CD4-positive, alpha-beta T cell (primary cell): ENCODE data around the gene RNASEH1. TPM values are rescaled to one million over a fixed set of nuclear protein-coding genes. Genes with fewer than 3 reads are reported as not detected.

Source experiments
- ATAC-seq: fragments of 200-7000 bp; cut with Tn5 transposase; one replicate; pipeline ENCODE4 v1.10.0; 2022; ENCODE audit warnings: mild to moderate bottlenecking; ENCODE audit not compliant: poor library complexity
- CTCF ChIA-PET: fragments of 350-600 bp; sonication (Branson Sonifier 250); formaldehyde crosslinking; loops from one replicate; lab custom pipeline; 2021; ENCODE audit warnings: antibody characterized with exemption, inconsistent platforms; lab: Charles Lee
- POLR2A ChIA-PET: fragments of 350-600 bp; sonication (Branson Sonifier 250); formaldehyde crosslinking; loops from one replicate; lab custom pipeline; 2021; ENCODE audit warnings: antibody characterized with exemption, inconsistent platforms; lab: Charles Lee
- DNase-seq, 14 experiments: peaks; one replicate each; pipeline ENCODE4 v3.0.0-alpha.2; 2013 to 2020; ENCODE audit warnings: mixed read lengths in 2 of 14
- H3K27ac ChIP-seq, 2 donors: one replicate each; pipeline versions ENCODE4 v1.5.1 to v1.7.0; 2013; ENCODE audit warnings: low read length in 2 of 2, low read depth in 1 of 2, mild to moderate bottlenecking in 1 of 2
- H3K27me3 ChIP-seq, 2 experiments: 1 replicate in 1 of 2; 2 replicates in 1 of 2; pipeline versions ENCODE4 v1.6.1 to v1.7.0; 2013; ENCODE audit warnings: low read length in 2 of 2, control low read depth in 1 of 2, mild to moderate bottlenecking in 1 of 2, moderate library complexity in 1 of 2; ENCODE audit not compliant: insufficient read depth in 2 of 2, control insufficient read depth in 1 of 2
- H3K36me3 ChIP-seq: one replicate; pipeline ENCODE4 v1.6.1; 2013; ENCODE audit warnings: low read length, control low read depth; ENCODE audit not compliant: insufficient read depth
- H3K4me1 ChIP-seq: one replicate; pipeline ENCODE4 v1.6.1; 2013; ENCODE audit warnings: low read length, control low read depth; ENCODE audit not compliant: insufficient read depth
- H3K4me3 ChIP-seq: one replicate; pipeline ENCODE4 v1.5.1; 2013; ENCODE audit warnings: mild to moderate bottlenecking, low read length, moderate library complexity
- H3K9me3 ChIP-seq, 2 experiments: 1 replicate in 1 of 2; 2 replicates in 1 of 2; pipeline versions ENCODE4 v1.6.1 to v1.7.0; 2013; ENCODE audit warnings: low read length in 2 of 2, mild to moderate bottlenecking in 2 of 2, control low read depth in 1 of 2, moderate library complexity in 1 of 2; ENCODE audit not compliant: control insufficient read depth in 1 of 2, insufficient read depth in 1 of 2
- H3K27ac Mint-ChIP-seq: one replicate; pipeline ENCODE4 v1.8.0; 2020; ENCODE audit warnings: mixed read lengths
- H3K27me3 Mint-ChIP-seq: one replicate; pipeline ENCODE4 v1.8.0; 2021; ENCODE audit warnings: mixed read lengths
- H3K36me3 Mint-ChIP-seq: one replicate; pipeline ENCODE4 v1.8.0; 2021; ENCODE audit warnings: low read depth, mixed read lengths
- H3K4me1 Mint-ChIP-seq: one replicate; pipeline ENCODE4 v1.8.0; 2021; ENCODE audit warnings: low read depth, mixed read lengths
- H3K4me3 Mint-ChIP-seq: one replicate; pipeline ENCODE4 v1.8.0; 2020; ENCODE audit warnings: mild to moderate bottlenecking, mixed read lengths
- H3K9me3 Mint-ChIP-seq: one replicate; pipeline ENCODE4 v1.8.0; 2020; ENCODE audit warnings: mixed read lengths
- CTCF ChIP-seq: fragments of 200-600 bp; IDR thresholded peaks from one replicate; pipeline ENCODE4 v1.8.0; 2022; ENCODE audit warnings: antibody characterized with exemption, mild to moderate bottlenecking
- intact Hi-C, 2 experiments: fragments of 100-400 bp; cut with DNase I in 1 of 2; cut with micrococcal nuclease in 1 of 2; formaldehyde crosslinking; loops; one replicate each; pipeline versions ENCODE4 v1.15.1 to v1.9.0; 2023 to 2025; cut with DNase I, micrococcal nuclease
- polyA plus RNA-seq, 2 donors: library from polyadenylated mRNA; unstranded; fragments of 120-200 nt; gene quantifications; one replicate each; pipeline ENCODE4 v1.2.1, GENCODE V29; 2013
- total RNA-seq, 174 experiments: library from RNA in 2 of 174; stranded (reverse) in 2 of 174; gene quantifications; one replicate each; pipeline ENCODE4 v1.2.3 and lab custom pipeline; 2021 to 2026

The RNASEH1 gene
- 10 to 100 TPM; 31.5 to 31.9 TPM for total RNA-seq
- polyA plus RNA-seq (2013, experiment 1 of 2), result 18.3 TPM
- 17.3 TPM for polyA plus RNA-seq (2013, experiment 2 of 2)
- total RNA-seq (lab: John Stamatoyannopoulos, UW), result 23.7 to 70.8 (median 42.4) reads per million in 172 experiments

GRCh38 chr2:3558205-3559014 lies at the start of gene RNASEH1:
Gene RNASEH1 (minus strand): TSS chr2:3558333. CDS start chr2:3558260, 73 bp downstream.
- peaks cover 47% of the 10 kb centered on the region for H3K4me1 Mint-ChIP-seq
- no peaks in the 10 kb centered on the region for H3K27me3 Mint-ChIP-seq
- H3K4me3 Mint-ChIP-seq, result peak within 1 kb of the TSS; percentile 96
- Histone ChIP-seq H3K4me1 (peaks cover 22% of the 10 kb centered on the region), H3K4me3 (peak within 1 kb of the TSS; percentile 83), H3K36me3 (peaks cover 30% of the 10 kb centered on the region), H3K9me3 (no peaks in the 10 kb centered on the region), H3K27ac (peak within 1 kb of the TSS; percentile 92 to 93), H3K27me3 (no peaks in the 10 kb centered on the region)
- TF ChIP-seq CTCF, result no peak
- intact Hi-C loops, result loop anchor here (1.0 to 5.0 kb wide), 6 partner anchors 17 to 181 kb away; partner anchors contain the start of genes RPS7 (in 2 of the 2), TRAPPC12 (in 2 of the 2), ADI1 (in 1 of the 2) and EIPR1 (in 1 of the 2)
- CTCF ChIA-PET, result interaction anchor here (0.7 to 0.9 kb wide), 3 partner anchors 16 to 21 kb away, joined by 3 to 5 read pairs (median 3); no protein-coding TSS in a partner anchor
- peak; percentile 96 for ATAC-seq
- H3K9me3 Mint-ChIP-seq, result no peaks in the 10 kb centered on the region
- DNase-seq, result peak; percentile 95 to 99 (median 98)
- peak within 1 kb of the TSS; percentile 96 for H3K27ac Mint-ChIP-seq
- peaks cover 56% of the 10 kb centered on the region for H3K36me3 Mint-ChIP-seq
- POLR2A ChIA-PET, result interaction anchor here (0.6 to 3.1 kb wide), 14 partner anchors 9 to 317 kb away, joined by 3 to 56 read pairs (median 5); partner anchors contain the start of genes ADI1, EIPR1, RPS7 and TRAPPC12

- Histone ChIP-seq H3K4me1 (peaks cover 6% of the 10 kb centered on the region), H3K27ac (no peak overlapping the region), H3K27me3 (no peaks in the 10 kb centered on the region), H3K36me3 (no peaks in the 10 kb centered on the region), H3K9me3 (peaks cover 0 to 1% of the 10 kb centered on the region in 2 experiments), H3K4me3 (no peak overlapping the region)
- CTCF ChIA-PET, result no interaction called here
- POLR2A ChIA-PET, result no interaction called here
- intact Hi-C loops, result no loop called here
- H3K27ac Mint-ChIP-seq, result no peak overlapping the region
- no peak for TF ChIP-seq CTCF
- no peaks in the 10 kb centered on the region for H3K27me3 Mint-ChIP-seq
- DNase-seq, result no peak
- H3K4me3 Mint-ChIP-seq, result no peak overlapping the region
- H3K4me1 Mint-ChIP-seq, result peaks cover 7% of the 10 kb centered on the region
- ATAC-seq, result no peak
- H3K36me3 Mint-ChIP-seq, result no peaks in the 10 kb centered on the region
- H3K9me3 Mint-ChIP-seq, result no peaks in the 10 kb centered on the region
Measured at GRCh38 chr2:3606370-3607201, 48.5 kb upstream of the RNASEH1 start.

- H3K27me3 Mint-ChIP-seq, result no peaks in the 10 kb centered on the region
- H3K27ac Mint-ChIP-seq, result no peak overlapping the region
- H3K27me3 ChIP-seq, result no peaks in the 10 kb centered on the region
- no peak overlapping the region for H3K4me3 ChIP-seq
- TF ChIP-seq CTCF, result no peak
- H3K36me3 Mint-ChIP-seq, result no peaks in the 10 kb centered on the region
- CTCF ChIA-PET, result no interaction called here
- H3K27ac ChIP-seq, result no peak overlapping the region
- H3K9me3 ChIP-seq, result no peaks in the 10 kb centered on the region
- H3K4me1 ChIP-seq, result peaks cover 6% of the 10 kb centered on the region
- POLR2A ChIA-PET, result no interaction called here
- DNase-seq (no peak), ATAC-seq (no peak)
- H3K9me3 Mint-ChIP-seq, result no peaks in the 10 kb centered on the region
- intact Hi-C loops, result no loop called here
- no peak overlapping the region for H3K4me3 Mint-ChIP-seq
- H3K36me3 ChIP-seq, result no peaks in the 10 kb centered on the region
- peaks cover 7% of the 10 kb centered on the region for H3K4me1 Mint-ChIP-seq
Measured at GRCh38 chr2:3606028-3606369, 47.9 kb upstream of the RNASEH1 start.
